Lung (tissue), 12 donors: ENCODE results near the gene ZNF469. TPM values are rescaled to one million over a fixed set of nuclear protein-coding genes. Genes with fewer than 3 reads are reported as not detected.

Source experiments
- ATAC-seq: fragments of 200-7000 bp; cut with Tn5 transposase; one replicate; pipeline ENCODE4 v1.9.1; 2020; ENCODE audit warnings: moderate number of reproducible peaks; ENCODE audit not compliant: insufficient read depth, low FRiP score
- DNase-seq, 3 donors: peaks; one replicate each; pipeline ENCODE4 v3.0.0-alpha.2; 2013 to 2017
- H3K27ac ChIP-seq, 2 donors: one replicate each; pipeline ENCODE4 v1.5.1; 2013; ENCODE audit warnings: mild to moderate bottlenecking in 2 of 2, moderate library complexity in 2 of 2, control low read depth in 1 of 2, inconsistent platforms in 1 of 2, low read depth in 1 of 2, low read length in 1 of 2
- H3K27me3 ChIP-seq, 3 donors: one replicate each; pipeline ENCODE4 v1.5.1; 2013; ENCODE audit warnings: low read length in 2 of 3; ENCODE audit not compliant: control insufficient read depth in 3 of 3, insufficient read depth in 3 of 3
- H3K36me3 ChIP-seq, 4 donors: one replicate each; pipeline ENCODE4 v1.5.1; 2013; ENCODE audit warnings: low read length in 4 of 4, mild to moderate bottlenecking in 1 of 4, moderate library complexity in 1 of 4; ENCODE audit not compliant: control insufficient read depth in 4 of 4, insufficient read depth in 4 of 4
- H3K4me1 ChIP-seq, 5 donors: one replicate each; pipeline ENCODE4 v1.5.1; 2013; ENCODE audit warnings: low read length in 5 of 5, mild to moderate bottlenecking in 2 of 5, moderate library complexity in 1 of 5; ENCODE audit not compliant: control insufficient read depth in 5 of 5, insufficient read depth in 5 of 5
- H3K4me3 ChIP-seq: one replicate; pipeline ENCODE4 v1.5.1; 2013; ENCODE audit warnings: mild to moderate bottlenecking, control low read depth, moderate library complexity
- H3K9ac ChIP-seq, 2 donors: one replicate each; pipeline ENCODE4 v1.5.1; 2013; ENCODE audit warnings: low read length in 2 of 2, control low read depth in 1 of 2; ENCODE audit not compliant: insufficient read depth in 1 of 2
- H3K9me3 ChIP-seq, 4 donors: one replicate each; pipeline ENCODE4 v1.5.1; 2013; ENCODE audit warnings: low read length in 3 of 4, mild to moderate bottlenecking in 1 of 4, moderate library complexity in 1 of 4; ENCODE audit not compliant: control insufficient read depth in 4 of 4, insufficient read depth in 3 of 4
- CTCF ChIP-seq: IDR thresholded peaks from 2 replicates; pipeline ENCODE4 v1.5.1; 2012; ENCODE audit warnings: mild to moderate bottlenecking; ENCODE audit errors: control extremely low read depth, extremely low read depth
- WGBS, 2 donors: extraction: QIAGEN DNeasy Blood & Tissue Kit; methylation state at CpG; one replicate each; pipeline ENCODE4 v1.1.7; 2013; 5-methylcytosine and 5-hydroxymethylcytosine counted together
- polyA plus RNA-seq, 2 donors: library from polyadenylated mRNA; stranded (reverse); fragments of 200-250 nt; gene quantifications; one replicate each; pipeline ENCODE4 v1.2.1, GENCODE V29; 2013
- total RNA-seq, 2 donors: library from RNA; depleted of rRNA in 1 of 2; stranded (reverse); fragments of >200 nt in 1 of 2; gene quantifications; one replicate each; pipeline ENCODE4 v1.2.1, GENCODE V29; 2014 to 2021
- donor health status: control.
- donor health status: control.
- donor health status: Bipolar disorder and iron deficiency.
- donor health status: healthy.
- donor health status: DM: yes; HTN: yes; CAD: no.

The ZNF469 gene
- total and polyA plus RNA-seq, 4 donors: 0.67 to 3.0 (median 1.5) TPM

GRCh38 chr16:88360999-88361398, 21.8 kb upstream of the ZNF469 start:
- no peak overlapping the region for H3K9ac ChIP-seq
- H3K4me1 ChIP-seq: no peaks in the 10 kb centered on the region
- H3K4me3 ChIP-seq: no peak overlapping the region
- DNase-seq (no peak), ATAC-seq (no peak)
- H3K27me3 ChIP-seq: no peaks in the 10 kb centered on the region
- H3K27ac ChIP-seq: no peak overlapping the region
- WGBS, 2 donors: 72 to 85% methylated on average over 2 of the region's 2 CpGs
- no peaks in the 10 kb centered on the region for H3K36me3 ChIP-seq
- TF ChIP-seq CTCF: no peak
- peaks cover 0 to 4% (median 0%) of the 10 kb centered on the region in 4 donors for H3K9me3 ChIP-seq

GRCh38 chr16:88361775-88362174, 21.0 kb upstream of the ZNF469 start:
- H3K36me3 ChIP-seq: no peaks in the 10 kb centered on the region
- H3K27me3 ChIP-seq: no peaks in the 10 kb centered on the region
- no peaks in the 10 kb centered on the region for H3K4me1 ChIP-seq
- no peak overlapping the region for H3K27ac ChIP-seq
- H3K9ac ChIP-seq: no peak overlapping the region
- no peak for ATAC-seq
- TF ChIP-seq CTCF: no peak
- no peak for DNase-seq
- H3K4me3 ChIP-seq: no peak overlapping the region
- H3K9me3 ChIP-seq: peaks cover 0 to 5% (median 0%) of the 10 kb centered on the region in 4 donors
- WGBS, 2 donors: 85 to 87% methylated on average over 5 of the region's 5 CpGs

GRCh38 chr16:88363239-88363891, 19.4 kb upstream of the ZNF469 start:
- DNase-seq (no peak), ATAC-seq (no peak)
- no peaks in the 10 kb centered on the region for H3K36me3 ChIP-seq
- no peaks in the 10 kb centered on the region for H3K27me3 ChIP-seq
- TF ChIP-seq CTCF: no peak
- WGBS, 2 donors: 53 to 61% methylated on average over 2 of the region's 2 CpGs
- H3K9ac ChIP-seq: no peak overlapping the region
- H3K4me1 ChIP-seq: no peaks in the 10 kb centered on the region
- H3K9me3 ChIP-seq: peaks cover 0 to 5% (median 0%) of the 10 kb centered on the region in 4 donors
- H3K4me3 ChIP-seq: no peak overlapping the region
- no peak overlapping the region for H3K27ac ChIP-seq
